Right cardiac atrium (tissue), 5 donors: ENCODE results near the gene ERCC3. TPM values are rescaled to one million over a fixed set of nuclear protein-coding genes. Genes with fewer than 3 reads are reported as not detected.
"Not testable (repeated sequence)": the region's sequence is repeated elsewhere in the genome, so short reads cannot be mapped to it uniquely, and the experiment has no call there.

Source experiments
- ATAC-seq, 2 donors: fragments of 200-7000 bp; cut with Tn5 transposase; one replicate each; pipeline versions ENCODE4 v1.8.0 to v1.9.1; 2020; ENCODE audit warnings: moderate library complexity in 2 of 2, mild to moderate bottlenecking in 1 of 2
- DNase-seq, 3 donors: peaks; one replicate each; pipeline ENCODE4 v3.0.0-alpha.2; 2020
- H3K27ac ChIP-seq: one replicate; pipeline ENCODE4 v1.5.1; 2013; ENCODE audit warnings: mild to moderate bottlenecking, low read length, control low read depth, moderate library complexity
- H3K27me3 ChIP-seq: one replicate; pipeline ENCODE4 v1.6.1; 2013; ENCODE audit not compliant: control insufficient read depth, insufficient read depth
- H3K4me1 ChIP-seq: one replicate; pipeline ENCODE4 v1.6.1; 2013; ENCODE audit warnings: low read length; ENCODE audit not compliant: control insufficient read depth, insufficient read depth
- H3K4me3 ChIP-seq: one replicate; pipeline ENCODE4 v1.5.1; 2013; ENCODE audit warnings: low read length, control low read depth
- H3K9me3 ChIP-seq: one replicate; pipeline ENCODE4 v1.6.1; 2013; ENCODE audit warnings: low read length; ENCODE audit not compliant: control insufficient read depth
- WGBS: extraction: QIAGEN DNeasy Blood & Tissue Kit; methylation state at CpG from one replicate; pipeline ENCODE4 v1.1.7; 2013; 5-methylcytosine and 5-hydroxymethylcytosine counted together
- intact Hi-C, 4 donors: fragments of 100-400 bp; cut with DNase I; formaldehyde crosslinking; loops; one replicate each; pipeline versions ENCODE4 v1.11.0 to v1.14.0; 2022 to 2023
- polyA plus RNA-seq: library from polyadenylated mRNA; stranded (reverse); fragments of 200-250 nt; gene quantifications from one replicate; pipeline ENCODE4 v1.2.3, GENCODE V29; 2013
- total RNA-seq, 4 donors: library from RNA; stranded (reverse); fragmentation: NEBNext Ultra II Directional; extraction: Animal tissue kit (Norgen Biotek cat#: 25700); gene quantifications; one replicate each; pipeline ENCODE4 v1.2.1, GENCODE V29; 2021
- donor health status: healthy with polysubstance abuse.
- donor health status: DM: no; HTN: yes; CAD: no.
- donor health status: DM: no; HTN: no; CAD: no.
- donor health status: DM: no; HTN: yes; CAD: no; lungs with severe emphysema.
- donor health status: DM: yes; HTN: yes; CAD: no.

ERCC3 gene
- total and polyA plus RNA-seq, 5 donors = 17.3 to 25.8 (median 24.3) TPM

DNA sequence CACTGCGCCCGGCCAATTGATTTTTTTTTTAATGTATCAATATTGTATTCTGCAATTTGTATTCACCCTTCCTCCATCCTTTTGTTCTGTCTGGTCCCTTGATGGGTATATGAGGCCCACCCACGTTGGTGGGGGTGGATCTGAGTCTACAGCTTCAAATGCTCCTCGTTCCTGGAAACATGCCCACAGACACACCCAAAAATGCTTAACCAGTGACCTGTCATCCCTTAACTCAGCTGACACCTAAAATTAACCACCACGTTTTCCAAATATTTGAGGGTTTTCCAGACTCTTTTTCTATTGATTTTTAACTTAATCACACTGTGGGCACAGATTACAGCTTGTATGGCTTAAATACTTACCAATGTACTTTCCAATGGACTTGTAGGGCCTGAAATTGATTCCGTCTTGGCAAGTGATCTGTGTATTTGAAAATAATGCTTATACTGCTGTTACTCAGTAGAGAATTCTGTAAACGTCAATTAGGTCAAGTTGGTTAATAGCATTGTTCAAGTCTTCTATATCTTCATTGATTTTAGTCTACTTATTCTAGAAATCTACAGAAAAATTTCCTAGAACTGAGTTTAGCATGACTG lies 39.5 kb downstream of the ERCC3 start:
- ATAC-seq (no peak), DNase-seq (no peak)
- WGBS = 75% methylated on average over 7 of the region's 7 CpGs
- Histone ChIP-seq H3K9me3 (no peaks in the 10 kb centered on the region), H3K4me3 (no peak overlapping the region), H3K4me1 (no peaks in the 10 kb centered on the region), H3K27me3 (no peaks in the 10 kb centered on the region), H3K27ac (no peak overlapping the region)
- intact Hi-C loops = no loop called here

- intact Hi-C loops, H3K9me3 ChIP-seq, DNase-seq, H3K4me1 ChIP-seq, H3K4me3 ChIP-seq, H3K27me3 ChIP-seq, ATAC-seq, H3K27ac ChIP-seq: not testable (repeated sequence)
- 64% methylated on average over 2 of the region's 2 CpGs for WGBS
Measured at GRCh38 chr2:127241184-127241583, 52.8 kb downstream of the ERCC3 start.

DNA sequence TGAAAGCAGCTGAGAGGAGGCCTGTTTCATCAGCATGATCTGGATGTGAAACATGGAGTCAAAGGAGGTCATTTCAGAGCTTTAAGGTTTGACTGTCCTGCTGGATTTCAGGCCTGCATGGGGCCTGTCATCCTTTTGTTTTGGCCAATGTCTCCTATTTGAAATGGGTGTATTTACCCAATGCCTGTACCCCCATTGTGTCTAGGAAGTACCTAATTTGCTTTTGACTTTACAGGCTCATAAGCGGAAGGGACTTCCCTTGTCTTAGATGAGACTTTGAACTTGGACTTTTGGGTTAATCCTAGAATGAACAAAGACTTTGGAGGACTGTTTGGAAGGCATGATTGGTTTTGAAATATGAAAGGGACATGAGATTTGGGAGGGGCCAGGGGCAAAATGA lies 54.5 kb downstream of the ERCC3 start:
- ATAC-seq = no peak

GRCh38 chr2:127237768-127238167 lies 56.2 kb downstream of the ERCC3 start:
- H3K27me3 ChIP-seq, DNase-seq, ATAC-seq, H3K9me3 ChIP-seq, intact Hi-C loops, H3K4me3 ChIP-seq, H3K27ac ChIP-seq, H3K4me1 ChIP-seq: not testable (repeated sequence)
- whole genome bisulfite sequencing = 62% methylated on average over 2 of the region's 2 CpGs

More for the DNA sequence above, 54.5 kb downstream of the ERCC3 start:
- no peaks in the 10 kb centered on the region for H3K4me1 ChIP-seq
- H3K9me3 ChIP-seq = no peaks in the 10 kb centered on the region
- 97% methylated on average over 1 of the region's 1 CpG for WGBS
- intact Hi-C loops = no loop called here
- DNase-seq = no peak
- H3K27ac ChIP-seq = no peak overlapping the region
- H3K27me3 ChIP-seq = no peaks in the 10 kb centered on the region
- no peak overlapping the region for H3K4me3 ChIP-seq

- no peaks in the 10 kb centered on the region for H3K4me1 ChIP-seq
- intact Hi-C loops = no loop called here
- H3K27me3 ChIP-seq = no peaks in the 10 kb centered on the region
- H3K9me3 ChIP-seq = no peaks in the 10 kb centered on the region
- 91% methylated on average over 6 of the region's 6 CpGs for WGBS
- H3K27ac ChIP-seq = no peak overlapping the region
- DNase-seq (no peak), ATAC-seq (no peak)
- H3K4me3 ChIP-seq = no peak overlapping the region
Measured at GRCh38 chr2:127235082-127235702, 58.8 kb downstream of the ERCC3 start.

DNA sequence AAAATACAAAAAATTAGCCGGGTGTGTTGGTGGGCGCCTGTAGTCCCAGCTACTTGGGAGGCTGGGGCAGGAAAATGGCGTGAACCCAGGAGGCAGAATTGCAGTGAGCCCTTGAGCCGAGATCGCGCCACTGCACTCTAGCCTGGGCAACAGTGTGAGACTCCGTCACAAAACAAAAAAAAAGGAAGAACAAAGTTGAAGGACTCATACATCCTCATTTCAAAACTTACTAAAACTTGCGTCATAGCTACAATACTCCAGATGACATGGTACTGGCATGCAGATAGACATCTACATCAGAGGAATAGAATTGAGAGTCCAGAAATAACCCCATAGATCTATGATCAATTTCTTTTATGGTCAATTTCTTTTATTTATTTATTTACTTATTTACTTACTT lies 60.2 kb downstream of the ERCC3 start:
- 90% methylated on average over 8 of the region's 8 CpGs for WGBS
- ATAC-seq (no peak), DNase-seq (no peak)
- Histone ChIP-seq H3K9me3 (no peaks in the 10 kb centered on the region), H3K27ac (no peak overlapping the region), H3K4me1 (no peaks in the 10 kb centered on the region), H3K4me3 (no peak overlapping the region), H3K27me3 (no peaks in the 10 kb centered on the region)
- intact Hi-C loops = no loop called here

GRCh38 chr2:127231130-127231865 lies 62.6 kb downstream of the ERCC3 start:
- Histone ChIP-seq H3K9me3 (no peaks in the 10 kb centered on the region), H3K27ac (no peak overlapping the region), H3K4me3 (no peak overlapping the region), H3K27me3 (no peaks in the 10 kb centered on the region), H3K4me1 (no peaks in the 10 kb centered on the region)
- intact Hi-C loops = no loop called here
- WGBS = 82% methylated on average over 6 of the region's 6 CpGs
- ATAC-seq = peak in 1 of 2 donors; percentile 48
- DNase-seq = no peak

GRCh38 chr2:127229555-127229954 lies 64.4 kb downstream of the ERCC3 start:
- intact Hi-C loops = no loop called here
- Histone ChIP-seq H3K27ac (no peak overlapping the region), H3K4me1 (no peaks in the 10 kb centered on the region), H3K4me3 (no peak overlapping the region), H3K9me3 (no peaks in the 10 kb centered on the region), H3K27me3 (no peaks in the 10 kb centered on the region)
- no peak for DNase-seq
- no peak for ATAC-seq
- WGBS = 93% methylated on average over 4 of the region's 4 CpGs

- 58% methylated on average over 5 of the region's 5 CpGs for WGBS
- Histone ChIP-seq H3K4me1 (no peaks in the 10 kb centered on the region), H3K4me3 (no peak overlapping the region), H3K27me3 (no peaks in the 10 kb centered on the region), H3K27ac (no peak overlapping the region), H3K9me3 (no peaks in the 10 kb centered on the region)
- ATAC-seq = no peak
- intact Hi-C loops = no loop called here
- no peak for DNase-seq
Measured at GRCh38 chr2:127228102-127228501, 65.8 kb downstream of the ERCC3 start.

- H3K4me3 ChIP-seq, H3K27me3 ChIP-seq, intact Hi-C loops, H3K27ac ChIP-seq, H3K9me3 ChIP-seq, DNase-seq, ATAC-seq, H3K4me1 ChIP-seq: not testable (repeated sequence)
- 96% methylated on average over 5 of the region's 5 CpGs for WGBS
Measured at GRCh38 chr2:127227264-127227660, 66.7 kb downstream of the ERCC3 start.

- Histone ChIP-seq H3K4me1 (no peaks in the 10 kb centered on the region), H3K27me3 (no peaks in the 10 kb centered on the region), H3K27ac (no peak overlapping the region), H3K9me3 (no peaks in the 10 kb centered on the region), H3K4me3 (no peak overlapping the region)
- intact Hi-C loops = no loop called here
- ATAC-seq = peak in 1 of 2 donors; percentile 53
- WGBS = 44% methylated on average over 10 of the region's 10 CpGs
- peak in 1 of 3 donors; percentile 51 for DNase-seq
Measured at GRCh38 chr2:127226520-127227263, 67.3 kb downstream of the ERCC3 start.
